NCI-H526 (cell line): ENCODE results near the gene MIA2.
"Not testable (repeated sequence)": the region's sequence is repeated elsewhere in the genome, so short reads cannot be mapped to it uniquely, and the experiment has no call there.

ENCODE experiments used
- DNase-seq, 2 experiments: peaks; one replicate each; lab custom pipeline; 2025; lab: John Stamatoyannopoulos, UW

MIA2 gene

GRCh38 chr14:39341126-39341525, 107.4 kb downstream of the MIA2 start:
- DNase-seq, result not testable (repeated sequence)

- no peak for DNase-seq
Observed at GRCh38 chr14:39342768-39343167, 109.1 kb downstream of the MIA2 start.

GRCh38 chr14:39343614-39344013, 109.9 kb downstream of the MIA2 start:
- no peak for DNase-seq

DNA sequence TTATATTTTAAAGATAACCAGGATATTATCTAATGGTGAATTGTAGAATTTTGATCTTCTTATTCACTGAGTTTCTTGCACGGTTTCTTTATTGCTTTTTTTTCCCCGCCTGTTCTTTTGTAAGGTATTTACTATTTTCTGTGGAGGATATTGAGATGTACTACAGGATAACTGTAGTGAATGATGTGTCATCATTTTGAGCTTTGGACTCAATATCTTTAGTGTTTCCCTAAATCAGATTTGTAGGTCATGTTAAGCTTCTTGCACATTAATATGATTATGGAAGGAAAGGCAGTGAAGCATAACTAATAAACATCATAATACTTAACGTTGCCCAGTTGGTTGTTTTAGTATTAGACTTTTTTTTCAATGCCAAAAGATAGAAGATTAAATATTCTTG, 117.2 kb downstream of the MIA2 start:
- no peak for DNase-seq

DNA sequence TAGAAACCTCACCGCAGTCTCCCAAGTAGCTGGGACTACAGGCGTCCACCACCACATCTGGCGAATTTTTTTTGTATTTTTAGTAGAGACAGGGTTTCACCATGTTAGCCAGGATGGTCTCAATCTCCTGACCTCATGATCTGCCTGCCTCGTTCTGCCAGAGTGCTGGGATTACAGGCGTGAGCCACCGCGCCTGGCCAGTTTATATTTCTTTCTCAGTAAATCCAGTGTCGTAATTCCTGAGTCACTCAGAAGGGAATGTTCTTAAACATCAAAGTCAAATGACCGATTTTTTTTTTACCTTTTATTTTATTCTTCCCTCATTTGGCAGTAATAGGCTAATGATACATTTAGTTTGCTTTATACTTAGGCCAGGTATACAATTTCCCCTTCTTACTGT, 118.0 kb downstream of the MIA2 start:
- no peak for DNase-seq

- not testable (repeated sequence) for DNase-seq
Observed at GRCh38 chr14:39359069-39359468, 125.4 kb downstream of the MIA2 start.

DNA sequence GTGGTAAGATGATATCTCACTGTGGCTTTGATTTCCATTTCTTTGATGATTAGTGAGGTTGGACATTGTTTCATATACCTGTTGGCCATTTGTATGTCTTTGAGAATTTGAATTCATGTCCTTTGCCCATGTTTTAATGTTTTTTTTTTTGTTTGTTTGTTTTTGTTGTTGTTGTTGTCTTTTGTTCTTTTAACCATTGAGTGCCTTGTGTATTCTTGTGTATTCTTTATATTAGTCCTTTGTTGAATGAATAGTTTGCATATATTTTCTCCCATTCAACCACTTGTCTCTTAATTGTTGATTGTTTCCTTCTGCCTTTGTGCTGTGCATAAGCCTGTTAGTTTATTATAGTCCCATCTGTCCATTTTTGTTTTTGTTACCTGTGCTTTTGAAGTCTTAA, 126.6 kb downstream of the MIA2 start:
- no peak for DNase-seq

DNA sequence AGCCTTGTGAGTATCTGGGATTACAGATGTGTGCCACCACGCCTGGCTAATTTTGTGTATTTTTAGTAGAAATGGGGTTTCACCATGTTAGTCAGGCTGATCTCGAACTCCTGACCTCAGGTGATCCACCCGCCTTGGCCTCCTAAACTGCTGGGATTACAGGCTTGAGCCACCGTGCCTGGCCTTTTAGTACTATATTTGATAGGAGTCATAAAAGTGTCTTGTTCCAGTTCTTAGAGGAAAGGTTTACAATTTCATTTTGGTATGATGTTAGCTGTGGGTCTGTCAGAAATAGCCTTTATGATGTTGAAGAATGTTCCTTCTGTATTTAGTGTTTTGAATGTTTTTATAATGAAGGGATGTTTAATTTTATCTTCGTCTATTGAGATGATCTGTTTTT, 127.8 kb downstream of the MIA2 start:
- DNase-seq, result not testable (repeated sequence)

DNA sequence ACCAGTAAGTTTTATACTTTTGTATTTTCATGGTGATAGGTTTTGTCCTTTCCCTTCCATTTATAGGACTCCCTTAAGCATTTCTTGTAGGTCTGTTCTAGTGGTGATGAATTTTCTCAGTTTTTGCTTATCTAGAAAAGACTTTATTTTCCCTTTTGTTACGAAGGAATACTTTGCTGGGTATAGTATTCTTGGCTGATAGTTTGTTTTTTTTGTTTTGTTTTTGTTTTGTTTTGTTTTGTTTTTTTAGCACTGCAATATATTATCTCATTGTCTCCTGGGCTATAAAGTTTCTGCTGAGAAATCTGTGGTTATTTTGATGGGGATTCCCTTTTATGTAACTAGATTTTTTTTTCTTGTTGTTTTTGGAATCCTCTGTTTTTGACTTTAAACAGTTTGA, 130.8 kb downstream of the MIA2 start:
- DNase-seq, result no peak

DNA sequence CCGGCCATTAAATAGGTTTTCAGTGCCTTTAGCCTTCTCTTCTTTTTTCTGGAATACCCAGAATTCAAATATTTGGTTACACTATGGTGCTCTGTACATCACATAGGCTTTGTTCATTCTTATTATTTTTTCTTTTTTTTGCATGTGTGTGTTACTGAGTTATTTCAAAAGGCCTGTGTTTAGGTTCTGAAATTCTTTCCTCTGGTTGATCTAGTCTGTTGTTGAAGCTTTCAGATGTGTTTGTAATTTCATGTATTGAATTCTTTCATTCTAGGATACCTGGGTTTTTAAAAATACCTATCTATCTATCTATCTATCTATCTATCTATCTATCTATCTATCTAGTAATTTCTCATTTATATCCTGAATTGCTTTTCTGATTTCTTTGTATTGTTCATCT, 131.6 kb downstream of the MIA2 start:
- no peak for DNase-seq

DNA sequence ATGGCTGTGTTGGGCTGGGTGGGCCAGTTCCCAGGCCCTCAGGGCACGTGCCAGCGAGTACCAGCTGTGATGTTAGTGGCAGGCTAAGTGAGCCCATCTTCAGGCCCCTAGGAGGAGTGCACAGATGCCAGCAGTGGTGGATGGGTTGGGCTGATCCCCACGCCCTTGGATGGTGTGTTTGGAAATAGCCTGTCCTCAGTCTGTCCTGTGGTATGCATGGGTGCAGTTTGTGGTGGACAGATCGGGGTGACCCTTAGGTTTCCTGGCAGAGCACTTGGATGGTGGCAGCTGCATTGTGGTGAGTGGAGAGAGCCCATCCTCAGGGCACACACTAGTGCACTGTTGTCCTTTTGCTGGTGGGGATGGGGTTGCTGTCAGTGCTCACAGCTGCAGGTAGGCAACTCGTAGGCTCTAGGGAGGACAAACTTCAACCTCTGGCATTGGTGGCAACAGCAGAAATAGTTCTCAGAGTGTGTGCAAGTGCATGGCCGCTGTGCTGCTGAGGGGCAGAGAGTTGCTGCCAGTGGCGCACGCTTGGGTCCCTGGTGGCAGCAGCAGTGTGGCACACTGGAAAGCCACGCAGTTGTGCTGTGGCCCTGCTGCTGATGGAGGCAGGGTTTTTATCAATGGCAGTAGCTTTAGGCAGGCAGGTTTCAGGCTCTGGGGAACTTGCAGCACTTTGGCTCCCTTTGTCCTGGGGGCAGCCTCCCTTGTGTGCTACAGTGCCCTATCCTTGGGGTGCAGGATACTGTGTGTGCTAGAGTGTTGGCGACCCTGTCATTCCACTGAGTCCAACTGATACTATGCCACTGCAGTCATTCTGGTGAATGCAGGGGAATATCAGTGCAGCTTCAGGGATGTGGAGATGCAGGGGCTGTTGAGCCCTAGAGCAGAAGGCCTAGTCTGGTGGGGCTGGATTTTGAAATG, 133.0 kb downstream of the MIA2 start:
- no peak for DNase-seq

DNA sequence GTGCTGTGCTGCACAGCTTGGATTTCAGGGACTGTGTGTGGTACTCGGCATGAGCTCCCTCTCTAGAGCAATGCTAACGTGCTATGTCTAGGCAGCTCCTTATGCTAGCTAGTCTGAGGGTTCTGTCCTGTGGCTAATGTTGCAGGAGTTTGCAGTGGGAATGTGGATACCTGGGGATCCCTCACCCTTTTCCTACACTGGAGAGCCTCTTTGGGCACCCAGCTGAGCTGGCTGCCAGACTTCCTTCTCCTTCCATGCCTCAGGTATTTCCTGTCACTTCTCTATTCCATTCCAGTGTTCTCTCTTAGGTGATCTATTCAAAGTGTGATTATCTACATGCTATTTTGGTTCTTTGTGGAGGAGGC, 133.7 kb downstream of the MIA2 start:
- DNase-seq, result no peak

DNA sequence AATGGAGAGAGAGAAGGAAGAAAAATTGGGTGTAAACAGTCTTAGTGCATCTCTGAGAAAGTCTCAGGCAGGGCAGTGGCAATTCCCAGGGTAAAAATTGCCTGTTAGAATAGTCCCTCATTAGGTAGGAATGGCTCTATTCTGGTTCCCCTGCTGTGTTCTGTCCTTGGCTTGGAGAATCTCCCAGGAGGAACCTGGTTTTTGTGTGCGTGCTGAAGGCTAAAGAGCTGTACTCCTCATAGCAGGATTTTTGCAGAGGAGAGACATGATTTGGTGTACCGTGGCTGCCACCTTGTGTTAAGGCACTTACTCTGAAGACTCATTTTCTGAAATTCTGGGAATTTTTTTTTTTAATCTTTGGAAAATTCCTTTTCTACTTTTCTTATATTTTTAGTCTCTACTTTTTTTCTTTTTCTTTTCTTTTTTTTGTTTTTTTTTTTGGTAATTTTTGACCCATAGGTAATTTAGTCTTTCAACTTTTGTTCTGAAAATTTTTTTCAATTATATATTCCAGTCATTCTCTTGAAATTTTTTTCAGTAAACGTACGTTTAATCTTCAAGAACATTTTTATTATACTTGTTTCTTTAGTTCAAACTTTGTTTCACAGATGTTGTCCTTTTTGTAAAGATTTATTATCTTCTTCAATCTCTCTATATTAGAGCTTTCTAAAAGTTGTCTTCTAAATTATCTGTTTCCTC, 134.7 kb downstream of the MIA2 start:
- DNase-seq, result peak; percentile 8 to 72

GRCh38 chr14:39369029-39369428, 135.3 kb downstream of the MIA2 start:
- DNase-seq, result no peak

DNA sequence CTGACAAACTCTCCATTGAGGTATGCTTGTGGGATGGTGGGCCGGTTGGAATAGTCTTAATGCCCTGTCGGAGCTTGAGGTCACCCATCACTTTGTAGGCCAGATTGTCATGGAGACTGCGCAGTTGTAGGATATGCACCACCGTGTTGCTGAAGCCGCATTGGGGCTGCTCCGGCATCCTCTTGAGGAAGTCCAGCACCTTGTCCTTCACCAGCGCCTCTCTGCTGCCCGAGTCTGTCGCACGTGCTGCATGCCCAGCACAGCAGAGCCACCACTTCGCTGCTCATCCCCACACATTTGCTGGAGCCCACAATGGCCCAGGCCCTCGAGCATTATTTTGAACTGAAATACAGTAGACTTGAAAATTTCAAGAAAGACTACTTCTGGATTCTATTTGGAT, 136.7 kb downstream of the MIA2 start:
- DNase-seq, result no peak

- DNase-seq, result no peak
Observed at GRCh38 chr14:39372656-39373055, 138.9 kb downstream of the MIA2 start.

- no peak for DNase-seq
Observed at GRCh38 chr14:39374851-39375250, 141.1 kb downstream of the MIA2 start.

GRCh38 chr14:39376667-39377403, 143.1 kb downstream of the MIA2 start:
- no peak for DNase-seq

DNA sequence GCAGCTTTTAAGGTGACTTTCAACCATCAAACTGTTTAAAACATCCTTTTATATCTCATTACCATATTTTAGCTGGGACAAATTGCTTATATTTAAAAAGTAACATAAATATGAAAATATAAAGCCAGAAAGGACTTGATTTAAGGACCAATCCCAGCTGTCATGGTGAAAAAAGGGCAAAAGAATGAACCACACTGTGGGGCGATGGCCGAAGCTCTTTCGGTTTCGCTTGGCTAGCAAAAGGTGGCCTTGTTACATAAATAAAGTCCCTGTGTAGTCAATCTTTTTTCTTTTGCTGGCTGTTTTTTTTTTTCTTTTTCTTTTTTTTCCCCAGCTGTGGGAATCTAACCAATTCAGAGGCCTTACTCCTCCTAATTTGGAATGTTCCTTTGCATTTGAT, 147.7 kb downstream of the MIA2 start:
- no peak for DNase-seq

GRCh38 chr14:39382463-39382862, 148.7 kb downstream of the MIA2 start:
- DNase-seq, result no peak

DNA sequence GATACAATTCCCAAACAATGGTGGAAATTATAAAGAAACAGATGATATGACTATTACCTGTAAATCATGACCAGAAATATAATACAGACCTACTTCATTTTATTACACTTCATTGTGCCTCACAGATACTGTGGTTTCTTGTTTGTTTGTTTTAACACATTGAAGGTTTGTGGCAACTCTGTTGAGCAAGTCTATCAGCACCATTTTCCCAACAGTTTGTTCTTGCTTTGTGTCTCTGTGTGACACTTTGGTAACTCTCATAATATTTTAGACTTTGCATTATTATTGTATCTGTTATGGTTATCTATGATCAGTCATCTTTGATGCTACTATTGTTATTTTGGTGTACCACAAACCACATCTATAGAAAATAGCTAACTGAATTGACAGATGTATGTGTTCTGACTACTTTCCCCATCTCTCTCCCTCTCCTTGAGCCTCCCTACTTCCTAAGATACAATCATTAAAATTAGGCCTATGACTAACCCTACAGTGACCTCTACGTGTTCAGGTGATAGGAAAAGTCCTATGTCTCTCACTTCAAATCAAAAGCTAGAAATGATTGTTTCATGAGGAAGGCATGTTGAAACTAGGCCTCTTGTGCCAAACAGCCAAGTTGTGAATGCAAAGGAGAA, 149.4 kb downstream of the MIA2 start:
- no peak for DNase-seq

DNA sequence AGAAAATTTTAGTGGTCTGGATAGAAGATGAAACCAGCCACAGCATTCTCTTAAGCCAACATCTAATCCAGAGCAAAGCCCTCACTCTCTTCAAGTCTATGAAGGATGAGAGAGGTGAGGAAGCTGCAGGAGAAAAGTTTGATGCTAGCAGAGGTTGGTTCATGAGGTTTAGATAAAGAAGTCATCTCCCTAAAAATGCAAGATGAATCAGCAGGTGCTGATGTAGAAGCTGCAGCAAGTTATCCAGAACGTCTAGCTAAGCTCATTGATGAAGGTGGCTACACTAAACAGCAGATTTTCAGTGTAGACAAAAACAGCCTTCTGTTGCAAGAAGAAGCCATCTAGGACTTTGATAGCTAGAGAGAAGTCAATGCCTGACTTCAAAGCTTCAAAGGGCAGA, 150.0 kb downstream of the MIA2 start:
- DNase-seq, result no peak
